Measurements from ENCODE around the gene ADAMTSL1.

- peak; percentile 43 for TF ChIP-seq CTCF (IDR thresholded peaks at IDR 0.05)
- no peak for TF ChIP-seq REST (IDR thresholded peaks at IDR 0.05; ENCODE audit: insufficient read depth in 1 of 2, low read depth in 2 of 2, low read length in 1 of 2)
- no peak for TF ChIP-seq POLR2AphosphoS5 (IDR thresholded peaks at IDR 0.05; ENCODE audit: low read depth, low read length)
- TF ChIP-seq SIN3A (IDR thresholded peaks at IDR 0.05; ENCODE audit: borderline replicate concordance, insufficient read depth, low read depth, low read length), result no peak
- no peak for TF ChIP-seq TCF7L2 (IDR thresholded peaks at IDR 0.05; ENCODE audit: low read depth, low read length)
Measured at GRCh38 chr9:18791074-18791473, 317.1 kb downstream of the ADAMTSL1 start.

All from Panc1 (cell line).